ENCODE measurements around the gene ZDHHC13.

DNA sequence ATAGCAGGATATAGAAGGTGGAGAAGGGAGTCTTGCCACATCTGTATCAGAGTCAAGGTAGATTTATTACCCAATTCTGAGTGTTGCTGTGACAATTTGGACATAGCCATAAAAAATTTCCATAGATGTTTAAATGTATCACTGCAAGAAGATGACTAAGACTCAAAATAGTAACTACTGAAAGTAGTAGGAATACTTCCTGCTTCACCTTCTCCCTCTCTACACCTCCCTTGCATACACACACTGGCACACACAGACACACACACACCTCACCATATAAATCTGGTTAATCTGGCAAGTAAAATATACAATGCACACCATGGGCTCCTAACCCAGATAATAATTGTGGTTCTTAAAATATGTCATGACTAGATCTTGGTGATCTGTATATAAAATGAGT is 5.2 kb upstream of the ZDHHC13 start:
- TF ChIP-seq FOXP2 (optimal IDR thresholded peaks at IDR 0.05; ENCODE audit: borderline replicate concordance, extremely low read depth, extremely low read length, insufficient read depth) (no peak), TAF1 (IDR thresholded peaks at IDR 0.05; ENCODE audit: borderline replicate concordance, insufficient read depth, low read length) (no peak), POLR2AphosphoS5 (IDR thresholded peaks at IDR 0.05; ENCODE audit: low read depth, low read length) (no peak)

All from PFSK-1 (cell line).